ENCODE measurements around the gene LAMB1. TPM values are rescaled to one million over a fixed set of nuclear protein-coding genes. Genes with fewer than 3 reads are reported as not detected.
A peak's percentile ranks its signal among the peaks of the same experiment; 100 is the strongest.

LAMB1 gene
- total RNA-seq, 3 donors from 2014 or later = 82.0 to 165 (median 148) TPM

DNA sequence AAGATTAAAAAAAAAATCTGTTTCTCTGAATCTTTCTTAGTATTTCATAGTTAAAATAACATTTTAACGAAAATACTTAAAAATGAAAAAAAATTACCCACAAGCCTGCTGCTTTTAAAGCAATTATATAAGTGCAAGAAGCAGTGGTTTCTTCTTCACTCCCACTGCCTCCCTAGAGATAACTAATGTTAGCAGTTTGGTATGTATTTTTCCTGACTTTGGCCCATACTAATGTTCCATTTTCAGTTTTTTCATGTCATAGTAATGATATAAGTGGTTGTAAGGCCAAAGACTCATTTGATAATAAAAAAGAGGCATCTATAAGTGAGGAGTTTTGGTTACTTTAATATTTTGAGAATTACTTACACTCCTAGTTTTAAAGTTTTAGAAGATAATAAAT is 24.3 kb upstream of the LAMB1 start:
- no peak for TF ChIP-seq CTCF (IDR thresholded peaks at IDR 0.05)
- no peaks in the 10 kb centered on the region for H3K36me3 ChIP-seq (ENCODE audit: low read depth)
- ATAC-seq (no peak), DNase-seq (no peak)
- intact Hi-C loops (cut with DNase I, micrococcal nuclease) = no loop called here
- H3K4me1 ChIP-seq (ENCODE audit: low read depth) = no peaks in the 10 kb centered on the region
- H3K4me3 ChIP-seq = no peak overlapping the region
- no peaks in the 10 kb centered on the region for H3K9me3 ChIP-seq

- Histone ChIP-seq H3K36me3 (ENCODE audit: low read depth) (no peaks in the 10 kb centered on the region), H3K9me3 (no peaks in the 10 kb centered on the region), H3K4me1 (ENCODE audit: low read depth) (no peaks in the 10 kb centered on the region), H3K4me3 (no peak overlapping the region)
- intact Hi-C loops (cut with DNase I, micrococcal nuclease) = no loop called here
- no peak for TF ChIP-seq CTCF (IDR thresholded peaks at IDR 0.05)
- ATAC-seq (no peak), DNase-seq (no peak)
These were observed 23.7 kb upstream of the LAMB1 start for GRCh38 chr7:108026647-108027046.

GRCh38 chr7:108026116-108026515 is 23.2 kb upstream of the LAMB1 start:
- DNase-seq (no peak), ATAC-seq (no peak)
- H3K9me3 ChIP-seq = no peaks in the 10 kb centered on the region
- TF ChIP-seq CTCF (IDR thresholded peaks at IDR 0.05) = no peak
- no peaks in the 10 kb centered on the region for H3K4me1 ChIP-seq (ENCODE audit: low read depth)
- no peak overlapping the region for H3K4me3 ChIP-seq
- intact Hi-C loops (cut with DNase I, micrococcal nuclease) = no loop called here
- no peaks in the 10 kb centered on the region for H3K36me3 ChIP-seq (ENCODE audit: low read depth)

GRCh38 chr7:108024538-108024937 is 21.6 kb upstream of the LAMB1 start:
- ATAC-seq (no peak), DNase-seq (no peak)
- TF ChIP-seq CTCF (IDR thresholded peaks at IDR 0.05) = no peak
- Histone ChIP-seq H3K9me3 (no peaks in the 10 kb centered on the region), H3K4me3 (no peak overlapping the region), H3K36me3 (ENCODE audit: low read depth) (no peaks in the 10 kb centered on the region), H3K4me1 (ENCODE audit: low read depth) (no peaks in the 10 kb centered on the region)
- intact Hi-C loops (cut with DNase I, micrococcal nuclease) = no loop called here

DNA sequence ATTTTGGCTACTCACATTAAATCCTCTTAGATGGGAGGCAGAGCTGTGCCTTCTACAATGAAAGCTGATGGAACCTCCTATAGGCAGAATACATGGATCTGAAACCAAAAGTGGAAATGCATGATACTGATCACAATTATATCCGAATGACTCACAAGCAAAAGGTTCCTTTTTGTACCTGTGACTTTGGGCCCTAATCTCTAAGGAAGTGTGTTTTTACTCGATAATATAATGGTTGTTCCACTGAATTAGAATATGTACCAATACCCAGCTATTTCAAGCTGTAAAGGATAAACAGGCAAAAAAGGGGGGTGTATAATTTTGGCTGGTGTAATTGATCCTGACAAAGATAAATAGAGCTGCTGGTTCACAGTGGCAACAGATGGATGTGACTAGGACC is 17.6 kb upstream of the LAMB1 start:
- TF ChIP-seq CTCF (IDR thresholded peaks at IDR 0.05) = no peak
- Histone ChIP-seq H3K4me3 (no peak overlapping the region), H3K36me3 (ENCODE audit: low read depth) (no peaks in the 10 kb centered on the region), H3K9me3 (no peaks in the 10 kb centered on the region), H3K4me1 (ENCODE audit: low read depth) (no peaks in the 10 kb centered on the region)
- ATAC-seq = peak; percentile 76
- no peak for DNase-seq
- intact Hi-C loops (cut with DNase I, micrococcal nuclease) = no loop called here

GRCh38 chr7:108018668-108019067 is 15.7 kb upstream of the LAMB1 start:
- Histone ChIP-seq H3K9me3 (no peaks in the 10 kb centered on the region), H3K4me1 (ENCODE audit: low read depth) (peaks cover 8% of the 10 kb centered on the region), H3K4me3 (no peak overlapping the region), H3K36me3 (ENCODE audit: low read depth) (no peaks in the 10 kb centered on the region)
- TF ChIP-seq CTCF (IDR thresholded peaks at IDR 0.05) = no peak
- intact Hi-C loops (cut with DNase I, micrococcal nuclease) = no loop called here
- DNase-seq (no peak), ATAC-seq (peak; percentile 50)
